Measurements from ENCODE around the gene SDHAF4. TPM values are rescaled to one million over a fixed set of nuclear protein-coding genes. Genes with fewer than 3 reads are reported as not detected.
"Not testable (repeated sequence)": the region's sequence is repeated elsewhere in the genome, so short reads cannot be mapped to it uniquely, and the experiment has no call there.

The SDHAF4 gene
- polyA plus RNA-seq, 1 donor from 2014 or later, result 10.9 TPM

GRCh38 chr6:70557998-70558397 lies 8.7 kb upstream of the SDHAF4 start:
- no peak overlapping the region for H3K4me3 Mint-ChIP-seq
- no peaks in the 10 kb centered on the region for H3K36me3 Mint-ChIP-seq
- H3K27ac Mint-ChIP-seq, result no peak overlapping the region
- H3K27me3 Mint-ChIP-seq, result no peaks in the 10 kb centered on the region
- H3K9me3 Mint-ChIP-seq, result no peaks in the 10 kb centered on the region
- H3K4me1 Mint-ChIP-seq, result peaks cover 0 to 2% (median 0%) of the 10 kb centered on the region in 3 donors

- H3K9me3 Mint-ChIP-seq, H3K27ac Mint-ChIP-seq: not testable (repeated sequence)
These were observed 4.3 kb upstream of the SDHAF4 start for GRCh38 chr6:70562401-70562800.

GRCh38 chr6:70563530-70563929 lies 3.2 kb upstream of the SDHAF4 start:
- H3K4me1 Mint-ChIP-seq, result peaks cover 8 to 11% (median 10%) of the 10 kb centered on the region in 3 donors
- no peaks in the 10 kb centered on the region for H3K9me3 Mint-ChIP-seq
- H3K27ac Mint-ChIP-seq, result peak overlapping the region in 2 of 3 donors; percentile 18 to 65
- no peaks in the 10 kb centered on the region for H3K27me3 Mint-ChIP-seq
- H3K4me3 Mint-ChIP-seq, result peak overlapping the region in 1 of 4 donors; percentile 37
- peaks cover 2% of the 10 kb centered on the region for H3K36me3 Mint-ChIP-seq

More at GRCh38 chr6:70562401-70562800, 4.3 kb upstream of the SDHAF4 start:
- H3K4me3 Mint-ChIP-seq, H3K36me3 Mint-ChIP-seq, H3K27me3 Mint-ChIP-seq, H3K4me1 Mint-ChIP-seq: not testable (repeated sequence)

- peaks cover 4 to 9% (median 5%) of the 10 kb centered on the region in 3 donors for H3K4me1 Mint-ChIP-seq
- H3K4me3 Mint-ChIP-seq, result no peak overlapping the region
- H3K27ac Mint-ChIP-seq, result no peak overlapping the region
- H3K27me3 Mint-ChIP-seq, result no peaks in the 10 kb centered on the region
- peaks cover 6% of the 10 kb centered on the region for H3K36me3 Mint-ChIP-seq
- no peaks in the 10 kb centered on the region for H3K9me3 Mint-ChIP-seq
These were observed 7.9 kb downstream of the SDHAF4 start for GRCh38 chr6:70574643-70575042.

- no peaks in the 10 kb centered on the region for H3K9me3 Mint-ChIP-seq
- no peaks in the 10 kb centered on the region for H3K27me3 Mint-ChIP-seq
- H3K4me1 Mint-ChIP-seq, result peaks cover 0 to 4% (median 4%) of the 10 kb centered on the region in 3 donors
- no peak overlapping the region for H3K4me3 Mint-ChIP-seq
- H3K36me3 Mint-ChIP-seq, result peaks cover 6% of the 10 kb centered on the region
- H3K27ac Mint-ChIP-seq, result no peak overlapping the region
These were observed 9.3 kb downstream of the SDHAF4 start for GRCh38 chr6:70575899-70576495.

GRCh38 chr6:70586114-70586513 lies 19.4 kb downstream of the SDHAF4 start:
- Mint-ChIP-seq H3K27me3 (no peaks in the 10 kb centered on the region), H3K4me3 (no peak overlapping the region), H3K36me3 (peaks cover 15% of the 10 kb centered on the region), H3K27ac (no peak overlapping the region), H3K9me3 (no peaks in the 10 kb centered on the region), H3K4me1 (peaks cover 0 to 1% (median 0%) of the 10 kb centered on the region in 3 donors)

GRCh38 chr6:70590400-70590799 lies 23.7 kb downstream of the SDHAF4 start:
- Mint-ChIP-seq H3K27me3 (no peaks in the 10 kb centered on the region), H3K4me1 (no peaks in the 10 kb centered on the region), H3K36me3 (peaks cover 6% of the 10 kb centered on the region), H3K4me3 (no peak overlapping the region), H3K9me3 (peaks cover 0 to 5% (median 4%) of the 10 kb centered on the region in 3 donors), H3K27ac (no peak overlapping the region)

GRCh38 chr6:70592391-70593117 lies 25.8 kb downstream of the SDHAF4 start:
- H3K27ac Mint-ChIP-seq, result peak overlapping the region in 1 of 3 donors; percentile 70
- no peak overlapping the region for H3K4me3 Mint-ChIP-seq
- peaks cover 0 to 5% (median 4%) of the 10 kb centered on the region in 3 donors for H3K9me3 Mint-ChIP-seq
- no peaks in the 10 kb centered on the region for H3K27me3 Mint-ChIP-seq
- H3K36me3 Mint-ChIP-seq, result no peaks in the 10 kb centered on the region
- no peaks in the 10 kb centered on the region for H3K4me1 Mint-ChIP-seq

- H3K27ac Mint-ChIP-seq, result no peak overlapping the region
- H3K4me1 Mint-ChIP-seq, result no peaks in the 10 kb centered on the region
- H3K9me3 Mint-ChIP-seq, result peaks cover 0 to 5% (median 4%) of the 10 kb centered on the region in 3 donors
- no peaks in the 10 kb centered on the region for H3K27me3 Mint-ChIP-seq
- H3K4me3 Mint-ChIP-seq, result no peak overlapping the region
- no peaks in the 10 kb centered on the region for H3K36me3 Mint-ChIP-seq
These were observed 26.4 kb downstream of the SDHAF4 start for GRCh38 chr6:70593118-70593486.

- no peak overlapping the region for H3K27ac Mint-ChIP-seq
- no peak overlapping the region for H3K4me3 Mint-ChIP-seq
- no peaks in the 10 kb centered on the region for H3K36me3 Mint-ChIP-seq
- no peaks in the 10 kb centered on the region for H3K4me1 Mint-ChIP-seq
- no peaks in the 10 kb centered on the region for H3K27me3 Mint-ChIP-seq
- peaks cover 0 to 1% (median under 1%) of the 10 kb centered on the region in 3 donors for H3K9me3 Mint-ChIP-seq
These were observed 32.5 kb downstream of the SDHAF4 start for GRCh38 chr6:70599187-70599586.

- Mint-ChIP-seq H3K4me1 (no peaks in the 10 kb centered on the region), H3K4me3 (no peak overlapping the region), H3K9me3 (peaks cover 0 to 7% (median 5%) of the 10 kb centered on the region in 3 donors), H3K27ac (no peak overlapping the region), H3K36me3 (no peaks in the 10 kb centered on the region), H3K27me3 (peaks cover under 1% of the 10 kb centered on the region)
These were observed 34.3 kb downstream of the SDHAF4 start for GRCh38 chr6:70601014-70601413.

GRCh38 chr6:70604254-70604653 lies 37.5 kb downstream of the SDHAF4 start:
- no peaks in the 10 kb centered on the region for H3K36me3 Mint-ChIP-seq
- H3K27ac Mint-ChIP-seq, result no peak overlapping the region
- peaks cover 4% of the 10 kb centered on the region for H3K27me3 Mint-ChIP-seq
- no peak overlapping the region for H3K4me3 Mint-ChIP-seq
- H3K4me1 Mint-ChIP-seq, result peaks cover 0 to 1% (median 0%) of the 10 kb centered on the region in 3 donors
- H3K9me3 Mint-ChIP-seq, result peaks cover 3 to 9% (median 6%) of the 10 kb centered on the region in 3 donors

- H3K27ac Mint-ChIP-seq, H3K4me1 Mint-ChIP-seq, H3K4me3 Mint-ChIP-seq: not testable (repeated sequence)
These were observed 40.6 kb downstream of the SDHAF4 start for GRCh38 chr6:70607371-70607770.

GRCh38 chr6:70609181-70609580 lies 42.5 kb downstream of the SDHAF4 start:
- not testable (repeated sequence) for H3K9me3 Mint-ChIP-seq, H3K4me1 Mint-ChIP-seq, H3K36me3 Mint-ChIP-seq, H3K27ac Mint-ChIP-seq, H3K4me3 Mint-ChIP-seq, H3K27me3 Mint-ChIP-seq

More at GRCh38 chr6:70607371-70607770, 40.6 kb downstream of the SDHAF4 start:
- not testable (repeated sequence) for H3K9me3 Mint-ChIP-seq, H3K27me3 Mint-ChIP-seq, H3K36me3 Mint-ChIP-seq

- Mint-ChIP-seq H3K27ac (no peak overlapping the region), H3K9me3 (no peaks in the 10 kb centered on the region)
These were observed 50.1 kb downstream of the SDHAF4 start for GRCh38 chr6:70616728-70617260.

GRCh38 chr6:70620746-70621145 lies 54.0 kb downstream of the SDHAF4 start:
- Mint-ChIP-seq H3K9me3 (no peaks in the 10 kb centered on the region), H3K27me3 (peaks cover 3% of the 10 kb centered on the region), H3K4me1 (no peaks in the 10 kb centered on the region), H3K4me3 (no peak overlapping the region), H3K27ac (no peak overlapping the region), H3K36me3 (peaks cover 2% of the 10 kb centered on the region)

More at GRCh38 chr6:70616728-70617260, 50.1 kb downstream of the SDHAF4 start:
- Mint-ChIP-seq H3K4me3 (no peak overlapping the region), H3K27me3 (peaks cover 5% of the 10 kb centered on the region), H3K4me1 (no peaks in the 10 kb centered on the region), H3K36me3 (no peaks in the 10 kb centered on the region)
